Vagina (tissue), 2 donors: ENCODE data around the gene ANKS1A. TPM values are rescaled to one million over a fixed set of nuclear protein-coding genes. Genes with fewer than 3 reads are reported as not detected.

Source experiments
- DNase-seq, 2 donors: peaks; one replicate each; pipeline ENCODE4 v3.0.0-alpha.2; 2017; ENCODE audit errors: extremely low spot score in 2 of 2
- H3K27ac ChIP-seq: fragments of 200-600 bp; sonication (generic); one replicate; pipeline ENCODE4 v1.5.1; 2019
- H3K27me3 ChIP-seq: fragments of 200-600 bp; sonication (generic); one replicate; pipeline ENCODE4 v1.5.1; 2019
- H3K36me3 ChIP-seq, 2 donors: fragments of 200-600 bp; sonication (generic); one replicate each; pipeline ENCODE4 v1.5.1; 2017 to 2019
- H3K4me1 ChIP-seq: fragments of 200-600 bp; sonication (generic); one replicate; pipeline ENCODE4 v1.5.1; 2019
- H3K4me3 ChIP-seq, 2 donors: fragments of 200-600 bp; sonication (generic); 1 replicate in 1 of 2; 2 replicates in 1 of 2; pipeline ENCODE4 v1.5.1; 2016 to 2019
- H3K9me3 ChIP-seq: fragments of 200-600 bp; sonication (generic); one replicate; pipeline ENCODE4 v1.5.1; 2019
- POLR2A ChIP-seq, 2 donors: fragments of 450-650 bp; IDR thresholded peaks; one replicate each; pipeline ENCODE4 v1.6.1; 2017; ENCODE audit warnings: antibody characterized with exemption in 2 of 2, mild to moderate bottlenecking in 2 of 2, moderate library complexity in 2 of 2
- POLR2AphosphoS5 ChIP-seq, 2 donors: sonication (generic); formaldehyde crosslinking; IDR thresholded peaks; one replicate each; pipeline ENCODE4 v1.9.0; 2017; ENCODE audit warnings: antibody characterized with exemption in 2 of 2, mild to moderate bottlenecking in 2 of 2, low read depth in 1 of 2; ENCODE audit not compliant: insufficient read depth in 1 of 2
- intact Hi-C: fragments of 100-400 bp; cut with DNase I; formaldehyde crosslinking; loops from one replicate; pipeline ENCODE4 v1.15.1; 2023
- total RNA-seq: library from RNA; depleted of rRNA; stranded (reverse); fragments of >200 nt; gene quantifications from one replicate; pipeline ENCODE4 v1.2.3, GENCODE V29; 2016
- TF ChIP-seq, protein P1 (sequence below), 3 experiments: fragments of 450-650 bp in 2 of 3; fragments of 200-600 bp in 1 of 3; sonication (generic) in 1 of 3; IDR thresholded peaks; one replicate each; pipeline ENCODE4 v1.5.1; 2017 to 2019; ENCODE audit warnings: antibody characterized with exemption in 3 of 3, mild to moderate bottlenecking in 2 of 3, moderate library complexity in 2 of 3

ANKS1A gene
- total RNA-seq, 1 donor from 2014 or later, result 24.3 TPM

DNA sequence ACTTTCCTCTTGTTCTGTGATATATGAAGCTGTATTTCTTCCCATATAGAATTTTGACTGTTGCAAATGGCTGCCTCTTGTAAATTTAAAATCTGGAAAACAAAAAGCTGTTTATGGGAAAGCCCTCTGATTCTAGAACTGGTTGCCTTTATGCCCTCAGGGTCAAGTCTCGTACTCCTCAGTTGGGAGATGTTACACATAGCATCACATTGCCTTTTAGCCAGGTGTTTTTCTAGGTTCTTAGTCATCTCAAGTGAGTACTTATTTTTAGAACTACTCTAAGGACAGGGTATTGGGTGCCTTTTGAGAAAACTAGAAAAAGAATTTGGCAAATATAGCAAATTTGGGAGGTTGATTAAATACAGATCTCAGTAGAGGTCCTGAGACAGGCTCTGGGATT, 58.5 kb downstream of the ANKS1A start:
- H3K4me3 ChIP-seq, result no peak overlapping the region
- H3K4me1 ChIP-seq, result no peaks in the 10 kb centered on the region
- DNase-seq, result no peak
- H3K36me3 ChIP-seq, result no peaks in the 10 kb centered on the region
- intact Hi-C loops, result no loop called here
- TF ChIP-seq POLR2AphosphoS5 (IDR thresholded peaks at IDR 0.05; ENCODE audit: insufficient read depth in 1 of 2, low read depth in 1 of 2) (no peak), POLR2A (IDR thresholded peaks at IDR 0.05) (no peak)
- TF ChIP-seq, protein P1, sequence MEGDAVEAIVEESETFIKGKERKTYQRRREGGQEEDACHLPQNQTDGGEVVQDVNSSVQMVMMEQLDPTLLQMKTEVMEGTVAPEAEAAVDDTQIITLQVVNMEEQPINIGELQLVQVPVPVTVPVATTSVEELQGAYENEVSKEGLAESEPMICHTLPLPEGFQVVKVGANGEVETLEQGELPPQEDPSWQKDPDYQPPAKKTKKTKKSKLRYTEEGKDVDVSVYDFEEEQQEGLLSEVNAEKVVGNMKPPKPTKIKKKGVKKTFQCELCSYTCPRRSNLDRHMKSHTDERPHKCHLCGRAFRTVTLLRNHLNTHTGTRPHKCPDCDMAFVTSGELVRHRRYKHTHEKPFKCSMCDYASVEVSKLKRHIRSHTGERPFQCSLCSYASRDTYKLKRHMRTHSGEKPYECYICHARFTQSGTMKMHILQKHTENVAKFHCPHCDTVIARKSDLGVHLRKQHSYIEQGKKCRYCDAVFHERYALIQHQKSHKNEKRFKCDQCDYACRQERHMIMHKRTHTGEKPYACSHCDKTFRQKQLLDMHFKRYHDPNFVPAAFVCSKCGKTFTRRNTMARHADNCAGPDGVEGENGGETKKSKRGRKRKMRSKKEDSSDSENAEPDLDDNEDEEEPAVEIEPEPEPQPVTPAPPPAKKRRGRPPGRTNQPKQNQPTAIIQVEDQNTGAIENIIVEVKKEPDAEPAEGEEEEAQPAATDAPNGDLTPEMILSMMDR (IDR thresholded peaks at IDR 0.05), result no peak
- H3K27ac ChIP-seq, result no peak overlapping the region
- no peaks in the 10 kb centered on the region for H3K27me3 ChIP-seq
- no peaks in the 10 kb centered on the region for H3K9me3 ChIP-seq

DNA sequence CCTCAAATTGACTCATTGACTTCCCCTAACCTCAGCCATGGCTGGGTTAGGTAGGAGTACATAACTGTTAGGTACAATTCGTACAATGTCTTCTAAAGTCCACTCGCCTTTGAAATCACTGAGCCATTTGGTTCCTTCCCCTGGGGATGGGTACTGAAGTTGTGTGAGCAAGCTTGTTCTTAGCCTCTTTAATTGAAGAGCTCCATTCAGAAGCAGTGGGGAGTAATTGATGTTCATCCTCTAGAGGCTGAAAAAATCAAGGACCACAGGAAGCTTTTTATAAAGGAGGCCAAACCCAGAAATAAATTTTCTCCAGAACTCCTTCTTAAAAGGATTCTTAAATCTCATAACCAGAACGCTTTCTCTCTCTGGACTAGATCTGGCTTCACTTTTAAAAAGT, 60.6 kb downstream of the ANKS1A start:
- H3K4me3 ChIP-seq, result no peak overlapping the region

DNA sequence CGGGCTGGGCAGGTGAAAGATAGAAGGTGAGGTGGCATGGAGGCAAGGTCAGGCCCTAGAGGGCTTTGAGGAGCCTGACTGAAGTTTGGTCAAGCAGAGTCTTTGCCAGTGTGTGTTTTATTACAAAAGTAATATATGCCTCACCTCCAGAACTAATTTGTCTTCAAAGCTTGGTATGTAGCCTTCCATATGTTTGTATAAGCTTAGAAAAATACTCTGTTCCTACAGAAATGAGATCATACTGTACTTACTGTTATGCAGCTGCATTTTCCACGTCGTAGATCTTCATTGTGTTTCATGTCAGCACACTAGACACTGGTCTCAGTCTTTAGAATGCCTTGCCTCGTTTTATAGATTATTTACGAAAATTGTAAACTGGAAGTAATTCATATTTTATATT, 61.8 kb downstream of the ANKS1A start:
- Histone ChIP-seq H3K4me3 (no peak overlapping the region), H3K27ac (no peak overlapping the region), H3K4me1 (no peaks in the 10 kb centered on the region), H3K36me3 (no peaks in the 10 kb centered on the region), H3K27me3 (no peaks in the 10 kb centered on the region), H3K9me3 (no peaks in the 10 kb centered on the region)
- intact Hi-C loops, result no loop called here
- no peak for DNase-seq
- TF ChIP-seq POLR2AphosphoS5 (IDR thresholded peaks at IDR 0.05; ENCODE audit: insufficient read depth in 1 of 2, low read depth in 1 of 2), result no peak
- no peak for TF ChIP-seq POLR2A (IDR thresholded peaks at IDR 0.05)
- TF ChIP-seq, protein P1 (IDR thresholded peaks at IDR 0.05), result no peak

More for the DNA sequence above, 60.6 kb downstream of the ANKS1A start:
- Histone ChIP-seq H3K27me3 (no peaks in the 10 kb centered on the region), H3K4me1 (no peaks in the 10 kb centered on the region), H3K9me3 (no peaks in the 10 kb centered on the region), H3K36me3 (no peaks in the 10 kb centered on the region), H3K27ac (no peak overlapping the region)
- DNase-seq, result no peak
- intact Hi-C loops, result no loop called here
- TF ChIP-seq, protein P1 (IDR thresholded peaks at IDR 0.05), result no peak
- TF ChIP-seq POLR2AphosphoS5 (IDR thresholded peaks at IDR 0.05; ENCODE audit: insufficient read depth in 1 of 2, low read depth in 1 of 2) (no peak), POLR2A (IDR thresholded peaks at IDR 0.05) (no peak)

DNA sequence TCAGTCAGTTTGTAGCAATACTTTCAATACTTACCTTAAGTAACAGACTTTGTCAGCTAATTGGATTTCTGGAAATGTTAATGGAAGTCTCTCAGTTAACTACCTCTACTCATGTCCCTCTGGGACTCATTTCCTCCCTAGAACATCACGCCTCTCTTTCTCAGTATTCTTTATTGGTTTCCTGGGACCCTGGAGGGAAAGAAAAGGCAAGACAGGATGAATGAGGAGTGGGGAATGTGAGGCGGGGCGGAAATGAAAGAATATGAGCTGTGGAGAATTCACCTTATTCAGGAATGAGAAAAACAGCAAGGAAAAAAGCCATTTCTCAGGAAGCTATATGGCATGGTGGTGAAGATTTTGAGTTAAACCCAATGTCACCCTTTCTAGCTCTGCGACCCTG, 62.7 kb downstream of the ANKS1A start:
- intact Hi-C loops, result no loop called here
- Histone ChIP-seq H3K4me1 (peaks cover 5% of the 10 kb centered on the region), H3K9me3 (no peaks in the 10 kb centered on the region), H3K27ac (no peak overlapping the region), H3K4me3 (no peak overlapping the region), H3K27me3 (no peaks in the 10 kb centered on the region), H3K36me3 (no peaks in the 10 kb centered on the region)
- TF ChIP-seq POLR2AphosphoS5 (IDR thresholded peaks at IDR 0.05; ENCODE audit: insufficient read depth in 1 of 2, low read depth in 1 of 2) (no peak), POLR2A (IDR thresholded peaks at IDR 0.05) (no peak)
- TF ChIP-seq, protein P1 (IDR thresholded peaks at IDR 0.05), result no peak
- no peak for DNase-seq

DNA sequence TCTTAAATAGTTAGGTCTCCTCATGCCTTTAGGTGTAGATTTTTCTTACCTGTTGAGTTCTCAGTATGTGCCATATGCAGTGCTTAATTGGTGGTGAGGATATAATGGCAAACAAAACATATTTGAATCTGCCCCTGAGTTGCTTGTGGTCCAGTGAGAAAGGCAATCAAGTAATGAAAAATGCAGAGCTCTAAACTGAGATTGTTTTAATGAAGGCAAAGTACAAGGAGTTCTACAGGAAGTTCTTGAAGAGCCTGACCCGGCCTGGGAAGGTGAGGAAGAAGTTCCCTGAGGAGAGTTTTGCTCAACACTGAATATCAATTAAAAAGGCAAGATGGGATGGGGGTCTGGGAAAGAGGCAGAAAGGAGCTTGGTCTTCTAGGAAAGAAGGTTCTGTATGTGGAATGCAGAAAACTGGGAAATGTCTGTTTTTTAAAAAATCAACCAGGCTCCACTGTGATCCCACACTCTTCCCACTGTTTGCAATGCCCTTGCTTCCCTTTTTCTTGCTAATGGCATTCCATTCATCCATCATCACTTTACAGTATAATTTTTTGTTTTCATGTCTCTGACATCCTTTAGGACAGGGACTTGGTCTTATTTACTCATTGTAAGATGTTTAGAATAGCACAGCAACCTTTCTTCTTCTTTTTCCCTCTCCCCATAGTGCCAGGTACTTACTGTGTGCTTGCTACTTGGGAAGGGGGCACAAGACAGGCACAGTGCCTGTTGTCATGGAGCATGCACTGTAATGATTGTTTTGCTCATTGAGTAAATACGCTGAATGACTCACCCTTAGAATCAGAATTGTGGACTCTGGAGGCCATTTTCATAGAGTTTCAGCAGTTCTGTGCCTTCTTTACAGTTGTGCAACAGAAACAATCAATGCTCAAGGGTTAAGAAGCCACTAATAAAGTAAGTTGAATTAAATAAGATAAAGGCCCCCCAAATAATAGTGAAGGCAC, 64.3 kb downstream of the ANKS1A start:
- DNase-seq, result no peak
- no peaks in the 10 kb centered on the region for H3K36me3 ChIP-seq
- TF ChIP-seq POLR2AphosphoS5 (IDR thresholded peaks at IDR 0.05; ENCODE audit: insufficient read depth in 1 of 2, low read depth in 1 of 2) (no peak), POLR2A (IDR thresholded peaks at IDR 0.05) (no peak)
- TF ChIP-seq, protein P1 (IDR thresholded peaks at IDR 0.05), result no peak
- peaks cover 18% of the 10 kb centered on the region for H3K4me1 ChIP-seq
- intact Hi-C loops, result no loop called here
- H3K4me3 ChIP-seq, result no peak overlapping the region
- no peak overlapping the region for H3K27ac ChIP-seq
- H3K27me3 ChIP-seq, result no peaks in the 10 kb centered on the region
- H3K9me3 ChIP-seq, result no peaks in the 10 kb centered on the region
